WTC11 (cell line): ENCODE data around the gene B2M. TPM values are rescaled to one million over a fixed set of nuclear protein-coding genes. Genes with fewer than 3 reads are reported as not detected.
A peak's percentile ranks its signal among the peaks of the same experiment; 100 is the strongest.

Source experiments
- ESRRA ChIP-seq: sonication (generic); formaldehyde crosslinking; IDR thresholded peaks from 2 replicates; pipeline ENCODE4 v1.8.1; 2022; ENCODE audit warnings: mild to moderate bottlenecking, missing genetic modification reagents, borderline replicate concordance
- FOXK1 ChIP-seq: sonication (generic); formaldehyde crosslinking; IDR thresholded peaks from 2 replicates; pipeline ENCODE4 v1.8.0; 2022; ENCODE audit warnings: mild to moderate bottlenecking, moderate library complexity, missing genetic modification reagents
- IRF2 ChIP-seq: sonication (generic); formaldehyde crosslinking; IDR thresholded peaks from 2 replicates; pipeline ENCODE4 v1.8.0; 2022; ENCODE audit warnings: low read depth, missing genetic modification reagents, borderline replicate concordance
- SMAD3 ChIP-seq: sonication (generic); formaldehyde crosslinking; IDR thresholded peaks from 2 replicates; pipeline ENCODE4 v1.8.0; 2022; ENCODE audit warnings: missing genetic modification reagents, mild to moderate bottlenecking, borderline replicate concordance
- SMAD4 ChIP-seq: sonication (generic); formaldehyde crosslinking; IDR thresholded peaks from 2 replicates; pipeline ENCODE4 v1.8.0; 2022; ENCODE audit warnings: mild to moderate bottlenecking, missing genetic modification reagents
- SOX15 ChIP-seq: fragments of 250-450 bp; sonication (Bioruptor Pico); IDR thresholded peaks from 2 replicates; pipeline ENCODE4 v1.9.0; 2021; ENCODE audit warnings: mild to moderate bottlenecking
- TEAD1 ChIP-seq: sonication (generic); formaldehyde crosslinking; IDR thresholded peaks from 2 replicates; pipeline ENCODE4 v1.8.0; 2022; ENCODE audit warnings: mild to moderate bottlenecking, missing genetic modification reagents
- ZNF219 ChIP-seq: sonication (generic); formaldehyde crosslinking; IDR thresholded peaks from 2 replicates; pipeline ENCODE4 v1.8.0; 2023; ENCODE audit warnings: missing genetic modification reagents, mild to moderate bottlenecking, borderline replicate concordance
- ZNF423 ChIP-seq: fragments of 250-450 bp; sonication (Bioruptor Pico); IDR thresholded peaks from 2 replicates; pipeline ENCODE4 v2.1.2; 2022; ENCODE audit warnings: mild to moderate bottlenecking, moderate library complexity
- total RNA-seq: library from RNA; stranded (reverse); gene quantifications from 3 replicates; pipeline ENCODE4 v1.2.3, GENCODE V29; 2021
- TF ChIP-seq, protein P1 (sequence below): sonication (generic); formaldehyde crosslinking; IDR thresholded peaks from 2 replicates; pipeline ENCODE4 v1.8.1; 2023; ENCODE audit warnings: mild to moderate bottlenecking, moderate library complexity, missing genetic modification reagents
- TF ChIP-seq, protein P2 (sequence below): sonication (generic); formaldehyde crosslinking; IDR thresholded peaks from 2 replicates; pipeline ENCODE4 v1.8.1; 2022; ENCODE audit warnings: mild to moderate bottlenecking, moderate library complexity, missing genetic modification reagents
- TF ChIP-seq, protein P3 (sequence below): sonication (generic); formaldehyde crosslinking; IDR thresholded peaks from 2 replicates; pipeline ENCODE4 v1.8.0; 2022; ENCODE audit warnings: missing genetic modification reagents
- TF ChIP-seq, protein P4 (sequence below): sonication (generic); formaldehyde crosslinking; IDR thresholded peaks from 2 replicates; pipeline ENCODE4 v1.8.0; 2022; ENCODE audit warnings: mild to moderate bottlenecking, missing genetic modification reagents
- TF ChIP-seq, protein P5 (sequence below): sonication (generic); formaldehyde crosslinking; IDR thresholded peaks from 2 replicates; pipeline ENCODE4 v1.8.1; 2022; ENCODE audit warnings: mild to moderate bottlenecking, missing genetic modification reagents, moderate library complexity, borderline replicate concordance
- TF ChIP-seq, protein P6 (sequence below): sonication (generic); formaldehyde crosslinking; IDR thresholded peaks from 2 replicates; pipeline ENCODE4 v1.8.0; 2022; ENCODE audit warnings: mild to moderate bottlenecking, missing genetic modification reagents
- TF ChIP-seq, protein P7 (sequence below): sonication (generic); formaldehyde crosslinking; IDR thresholded peaks from 2 replicates; pipeline ENCODE4 v1.8.1; 2023; ENCODE audit warnings: mild to moderate bottlenecking, missing genetic modification reagents, moderate library complexity

B2M gene
- total RNA-seq, 1 experiment from 2014 or later: 88.2 TPM

DNA sequence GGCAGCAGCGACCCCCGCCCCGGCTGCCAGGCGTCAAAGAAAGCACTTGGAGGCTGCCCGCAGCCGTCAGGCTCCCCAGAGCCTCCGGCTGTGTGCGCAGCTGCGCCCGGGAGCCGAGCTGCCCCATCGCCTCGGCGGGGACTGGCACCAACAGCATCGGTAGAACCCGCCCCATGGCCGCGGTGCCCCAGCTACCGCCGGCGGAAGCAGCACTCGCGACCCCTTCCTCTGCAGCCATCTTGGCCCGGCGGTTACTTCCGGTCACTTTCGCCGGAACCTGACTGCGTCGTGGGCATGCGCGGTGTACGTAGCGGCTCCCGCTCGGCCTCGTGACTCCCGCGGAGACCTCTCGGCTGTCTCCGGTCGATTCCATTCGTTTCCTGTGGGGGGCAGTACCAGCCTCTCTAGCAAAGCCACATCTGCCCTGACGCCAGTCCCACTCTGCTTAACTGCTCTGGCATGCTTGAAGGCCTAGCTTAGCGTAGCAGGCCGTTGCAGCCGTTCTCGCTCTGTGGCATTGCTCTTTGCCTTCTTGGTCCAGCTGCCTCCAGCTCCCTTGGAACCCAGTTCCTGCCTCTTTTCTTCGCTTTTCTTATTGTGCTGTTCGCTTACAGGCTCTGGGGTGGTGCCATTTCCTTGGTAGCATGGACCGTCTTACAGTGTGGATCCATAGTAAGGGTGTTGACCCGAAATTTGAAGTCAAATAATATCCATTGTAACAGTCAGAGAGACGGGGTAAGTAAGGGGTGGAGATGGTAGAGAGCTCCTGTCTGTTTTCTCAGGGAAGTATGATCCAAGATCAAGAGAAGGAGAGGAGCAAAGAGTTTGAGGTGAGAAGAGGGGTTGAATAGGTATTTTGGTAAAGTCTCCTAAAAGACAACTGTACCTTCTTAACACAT is 47.7 kb upstream of the B2M start, which contains the start of gene SPG11 (continued):
- TF ChIP-seq, protein P1, sequence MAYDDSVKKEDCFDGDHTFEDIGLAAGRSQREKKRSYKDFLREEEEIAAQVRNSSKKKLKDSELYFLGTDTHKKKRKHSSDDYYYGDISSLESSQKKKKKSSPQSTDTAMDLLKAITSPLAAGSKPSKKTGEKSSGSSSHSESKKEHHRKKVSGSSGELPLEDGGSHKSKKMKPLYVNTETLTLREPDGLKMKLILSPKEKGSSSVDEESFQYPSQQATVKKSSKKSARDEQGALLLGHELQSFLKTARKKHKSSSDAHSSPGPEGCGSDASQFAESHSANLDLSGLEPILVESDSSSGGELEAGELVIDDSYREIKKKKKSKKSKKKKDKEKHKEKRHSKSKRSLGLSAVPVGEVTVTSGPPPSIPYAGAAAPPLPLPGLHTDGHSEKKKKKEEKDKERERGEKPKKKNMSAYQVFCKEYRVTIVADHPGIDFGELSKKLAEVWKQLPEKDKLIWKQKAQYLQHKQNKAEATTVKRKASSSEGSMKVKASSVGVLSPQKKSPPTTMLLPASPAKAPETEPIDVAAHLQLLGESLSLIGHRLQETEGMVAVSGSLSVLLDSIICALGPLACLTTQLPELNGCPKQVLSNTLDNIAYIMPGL (CRISPR knock-in tag): peak; percentile 54; the same call in 1 of the 2 replicates
- TF ChIP-seq, protein P2, sequence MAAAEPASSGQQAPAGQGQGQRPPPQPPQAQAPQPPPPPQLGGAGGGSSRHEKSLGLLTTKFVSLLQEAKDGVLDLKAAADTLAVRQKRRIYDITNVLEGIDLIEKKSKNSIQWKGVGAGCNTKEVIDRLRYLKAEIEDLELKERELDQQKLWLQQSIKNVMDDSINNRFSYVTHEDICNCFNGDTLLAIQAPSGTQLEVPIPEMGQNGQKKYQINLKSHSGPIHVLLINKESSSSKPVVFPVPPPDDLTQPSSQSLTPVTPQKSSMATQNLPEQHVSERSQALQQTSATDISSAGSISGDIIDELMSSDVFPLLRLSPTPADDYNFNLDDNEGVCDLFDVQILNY (CRISPR knock-in tag): peak; percentile 34; the same call in 1 of the 2 replicates
- TF ChIP-seq SMAD4 (CRISPR knock-in tag) (no peak), SMAD3 (peak; percentile 69; the same call in 1 of the 2 replicates), IRF2 (no peak), ZNF219 (CRISPR knock-in tag) (peak; percentile 26; the same call in 1 of the 2 replicates), ZNF423 (CRISPR knock-in tag) (no peak), FOXK1 (CRISPR knock-in tag) (peak; percentile 60), ESRRA (no peak), SOX15 (CRISPR knock-in tag) (no peak), TEAD1 (CRISPR knock-in tag) (peak; percentile 68; the same call in 1 of the 2 replicates)
- TF ChIP-seq, protein P3, sequence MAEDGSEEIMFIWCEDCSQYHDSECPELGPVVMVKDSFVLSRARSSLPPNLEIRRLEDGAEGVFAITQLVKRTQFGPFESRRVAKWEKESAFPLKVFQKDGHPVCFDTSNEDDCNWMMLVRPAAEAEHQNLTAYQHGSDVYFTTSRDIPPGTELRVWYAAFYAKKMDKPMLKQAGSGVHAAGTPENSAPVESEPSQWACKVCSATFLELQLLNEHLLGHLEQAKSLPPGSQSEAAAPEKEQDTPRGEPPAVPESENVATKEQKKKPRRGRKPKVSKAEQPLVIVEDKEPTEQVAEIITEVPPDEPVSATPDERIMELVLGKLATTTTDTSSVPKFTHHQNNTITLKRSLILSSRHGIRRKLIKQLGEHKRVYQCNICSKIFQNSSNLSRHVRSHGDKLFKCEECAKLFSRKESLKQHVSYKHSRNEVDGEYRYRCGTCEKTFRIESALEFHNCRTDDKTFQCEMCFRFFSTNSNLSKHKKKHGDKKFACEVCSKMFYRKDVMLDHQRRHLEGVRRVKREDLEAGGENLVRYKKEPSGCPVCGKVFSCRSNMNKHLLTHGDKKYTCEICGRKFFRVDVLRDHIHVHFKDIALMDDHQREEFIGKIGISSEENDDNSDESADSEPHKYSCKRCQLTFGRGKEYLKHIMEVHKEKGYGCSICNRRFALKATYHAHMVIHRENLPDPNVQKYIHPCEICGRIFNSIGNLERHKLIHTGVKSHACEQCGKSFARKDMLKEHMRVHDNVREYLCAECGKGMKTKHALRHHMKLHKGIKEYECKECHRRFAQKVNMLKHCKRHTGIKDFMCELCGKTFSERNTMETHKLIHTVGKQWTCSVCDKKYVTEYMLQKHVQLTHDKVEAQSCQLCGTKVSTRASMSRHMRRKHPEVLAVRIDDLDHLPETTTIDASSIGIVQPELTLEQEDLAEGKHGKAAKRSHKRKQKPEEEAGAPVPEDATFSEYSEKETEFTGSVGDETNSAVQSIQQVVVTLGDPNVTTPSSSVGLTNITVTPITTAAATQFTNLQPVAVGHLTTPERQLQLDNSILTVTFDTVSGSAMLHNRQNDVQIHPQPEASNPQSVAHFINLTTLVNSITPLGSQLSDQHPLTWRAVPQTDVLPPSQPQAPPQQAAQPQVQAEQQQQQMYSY (CRISPR knock-in tag): no peak
- TF ChIP-seq, protein P4, sequence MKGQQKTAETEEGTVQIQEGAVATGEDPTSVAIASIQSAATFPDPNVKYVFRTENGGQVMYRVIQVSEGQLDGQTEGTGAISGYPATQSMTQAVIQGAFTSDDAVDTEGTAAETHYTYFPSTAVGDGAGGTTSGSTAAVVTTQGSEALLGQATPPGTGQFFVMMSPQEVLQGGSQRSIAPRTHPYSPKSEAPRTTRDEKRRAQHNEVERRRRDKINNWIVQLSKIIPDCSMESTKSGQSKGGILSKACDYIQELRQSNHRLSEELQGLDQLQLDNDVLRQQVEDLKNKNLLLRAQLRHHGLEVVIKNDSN (CRISPR knock-in tag): peak; percentile 94
- TF ChIP-seq, protein P5, sequence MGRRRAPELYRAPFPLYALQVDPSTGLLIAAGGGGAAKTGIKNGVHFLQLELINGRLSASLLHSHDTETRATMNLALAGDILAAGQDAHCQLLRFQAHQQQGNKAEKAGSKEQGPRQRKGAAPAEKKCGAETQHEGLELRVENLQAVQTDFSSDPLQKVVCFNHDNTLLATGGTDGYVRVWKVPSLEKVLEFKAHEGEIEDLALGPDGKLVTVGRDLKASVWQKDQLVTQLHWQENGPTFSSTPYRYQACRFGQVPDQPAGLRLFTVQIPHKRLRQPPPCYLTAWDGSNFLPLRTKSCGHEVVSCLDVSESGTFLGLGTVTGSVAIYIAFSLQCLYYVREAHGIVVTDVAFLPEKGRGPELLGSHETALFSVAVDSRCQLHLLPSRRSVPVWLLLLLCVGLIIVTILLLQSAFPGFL: no peak
- TF ChIP-seq, protein P6, sequence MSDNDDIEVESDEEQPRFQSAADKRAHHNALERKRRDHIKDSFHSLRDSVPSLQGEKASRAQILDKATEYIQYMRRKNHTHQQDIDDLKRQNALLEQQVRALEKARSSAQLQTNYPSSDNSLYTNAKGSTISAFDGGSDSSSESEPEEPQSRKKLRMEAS (CRISPR knock-in tag): peak; percentile 90
- TF ChIP-seq, protein P7, sequence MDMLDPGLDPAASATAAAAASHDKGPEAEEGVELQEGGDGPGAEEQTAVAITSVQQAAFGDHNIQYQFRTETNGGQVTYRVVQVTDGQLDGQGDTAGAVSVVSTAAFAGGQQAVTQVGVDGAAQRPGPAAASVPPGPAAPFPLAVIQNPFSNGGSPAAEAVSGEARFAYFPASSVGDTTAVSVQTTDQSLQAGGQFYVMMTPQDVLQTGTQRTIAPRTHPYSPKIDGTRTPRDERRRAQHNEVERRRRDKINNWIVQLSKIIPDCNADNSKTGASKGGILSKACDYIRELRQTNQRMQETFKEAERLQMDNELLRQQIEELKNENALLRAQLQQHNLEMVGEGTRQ: peak; percentile 92
- TF ChIP-seq, all 79 proteins: peak for 19
